HG03460 (cell line): ENCODE results near the gene ZGPAT.

Experiments used
- ATAC-seq: cut with Tn5 transposase; IDR thresholded peaks from one replicate; pipeline ENCODE4 v1.9.1; 2021; ENCODE audit not compliant: unreplicated experiment

ZGPAT gene

GRCh38 chr20:63777614-63778013 is 69.8 kb downstream of the ZGPAT start:
- ATAC-seq: no peak

GRCh38 chr20:63778034-63778752 is 70.4 kb downstream of the ZGPAT start:
- ATAC-seq: no peak

DNA sequence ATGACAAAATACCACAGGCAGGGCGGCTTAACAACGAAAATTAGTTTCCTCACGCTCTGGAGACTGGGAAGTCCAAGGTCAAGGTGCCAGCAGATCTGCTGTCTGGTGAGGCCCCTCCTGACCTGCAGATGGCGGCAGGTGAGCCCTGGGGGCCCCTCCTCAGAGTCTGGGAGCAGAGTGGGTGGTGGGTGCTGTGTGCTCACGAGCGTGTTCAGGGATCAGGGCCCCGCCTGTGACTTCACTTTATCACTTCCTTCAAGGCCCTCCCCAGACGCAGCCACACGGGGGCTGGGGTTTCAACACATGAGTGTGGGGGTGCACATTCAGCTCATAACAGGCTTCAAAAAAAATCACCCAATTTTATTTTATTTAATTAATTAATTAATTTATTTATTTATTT is 71.0 kb downstream of the ZGPAT start:
- ATAC-seq: no peak

- ATAC-seq: no peak
Measured at GRCh38 chr20:63781181-63781580, 73.3 kb downstream of the ZGPAT start.

- ATAC-seq: no peak
Measured at GRCh38 chr20:63782051-63782471, 74.2 kb downstream of the ZGPAT start.

DNA sequence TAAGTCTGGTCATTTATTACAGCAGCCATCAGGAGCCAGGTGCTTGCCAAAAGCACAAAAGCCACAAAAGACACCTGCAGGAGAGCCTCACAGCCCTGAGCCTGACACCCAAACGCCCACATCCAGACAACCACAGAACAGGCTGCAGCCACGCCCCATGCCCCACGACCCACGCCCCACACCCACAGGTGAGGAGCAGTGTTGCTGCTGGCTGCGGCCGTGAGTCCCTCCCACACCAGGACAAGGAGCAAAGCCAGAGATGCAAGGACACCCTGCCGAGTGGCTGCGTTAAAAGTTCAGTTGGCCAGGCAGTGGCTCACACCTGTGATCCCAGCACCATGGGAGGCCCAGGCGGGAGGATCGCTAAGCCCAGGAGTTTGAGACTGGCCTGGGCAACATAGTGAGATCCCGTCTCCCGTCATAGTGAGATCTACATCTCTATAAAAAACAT is 74.7 kb downstream of the ZGPAT start:
- ATAC-seq: no peak

DNA sequence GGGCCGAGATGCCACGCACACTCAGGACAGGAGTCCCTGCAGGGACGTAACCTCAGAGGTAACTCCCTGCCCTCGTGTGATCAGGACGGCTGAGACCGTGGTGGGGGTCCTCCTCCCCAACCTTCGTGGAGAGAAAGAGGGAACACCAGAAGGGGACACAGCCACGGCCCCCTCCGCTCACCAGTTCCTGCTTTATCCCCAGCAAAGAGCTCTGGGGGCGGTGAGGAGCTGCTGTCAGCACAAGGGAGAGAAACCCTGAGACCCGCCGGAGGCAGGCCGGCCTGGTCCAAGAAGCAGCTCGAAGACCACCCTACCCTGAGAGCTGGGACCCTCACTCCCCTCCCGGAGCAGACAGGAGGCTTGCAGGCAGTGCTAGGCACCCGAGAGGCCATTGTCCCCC is 76.1 kb downstream of the ZGPAT start:
- no peak for ATAC-seq

DNA sequence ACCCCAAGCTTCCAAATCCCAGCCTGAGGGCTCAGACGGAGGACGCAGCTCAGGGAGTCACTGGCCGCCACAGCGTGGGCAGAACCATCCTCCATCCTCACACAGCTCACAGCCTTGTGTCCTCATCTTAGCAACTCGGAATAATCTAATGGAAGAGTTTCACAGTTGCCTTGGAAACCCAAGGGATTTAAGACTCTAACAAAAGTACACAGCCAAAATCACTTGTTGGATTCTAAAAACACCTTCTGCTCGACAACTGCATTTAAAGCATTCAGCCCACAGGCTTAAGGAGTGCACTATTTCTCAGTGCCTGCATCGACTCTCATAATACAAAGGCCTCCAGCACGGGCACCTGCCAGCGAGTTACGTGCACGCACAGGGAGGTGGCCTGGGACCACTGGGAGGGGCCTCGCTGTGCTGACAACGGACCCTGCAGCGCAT is 77.9 kb downstream of the ZGPAT start:
- no peak for ATAC-seq
